ENCODE measurements around the gene NEURL3. TPM values are rescaled to one million over a fixed set of nuclear protein-coding genes. Genes with fewer than 3 reads are reported as not detected.
A peak's percentile ranks its signal among the peaks of the same experiment; 100 is the strongest.
"Not testable (repeated sequence)": the region's sequence is repeated elsewhere in the genome, so short reads cannot be mapped to it uniquely, and the experiment has no call there.

Gene NEURL3
- total RNA-seq, 2 donors from 2014 or later: 40.7 to 71.2 TPM

DNA sequence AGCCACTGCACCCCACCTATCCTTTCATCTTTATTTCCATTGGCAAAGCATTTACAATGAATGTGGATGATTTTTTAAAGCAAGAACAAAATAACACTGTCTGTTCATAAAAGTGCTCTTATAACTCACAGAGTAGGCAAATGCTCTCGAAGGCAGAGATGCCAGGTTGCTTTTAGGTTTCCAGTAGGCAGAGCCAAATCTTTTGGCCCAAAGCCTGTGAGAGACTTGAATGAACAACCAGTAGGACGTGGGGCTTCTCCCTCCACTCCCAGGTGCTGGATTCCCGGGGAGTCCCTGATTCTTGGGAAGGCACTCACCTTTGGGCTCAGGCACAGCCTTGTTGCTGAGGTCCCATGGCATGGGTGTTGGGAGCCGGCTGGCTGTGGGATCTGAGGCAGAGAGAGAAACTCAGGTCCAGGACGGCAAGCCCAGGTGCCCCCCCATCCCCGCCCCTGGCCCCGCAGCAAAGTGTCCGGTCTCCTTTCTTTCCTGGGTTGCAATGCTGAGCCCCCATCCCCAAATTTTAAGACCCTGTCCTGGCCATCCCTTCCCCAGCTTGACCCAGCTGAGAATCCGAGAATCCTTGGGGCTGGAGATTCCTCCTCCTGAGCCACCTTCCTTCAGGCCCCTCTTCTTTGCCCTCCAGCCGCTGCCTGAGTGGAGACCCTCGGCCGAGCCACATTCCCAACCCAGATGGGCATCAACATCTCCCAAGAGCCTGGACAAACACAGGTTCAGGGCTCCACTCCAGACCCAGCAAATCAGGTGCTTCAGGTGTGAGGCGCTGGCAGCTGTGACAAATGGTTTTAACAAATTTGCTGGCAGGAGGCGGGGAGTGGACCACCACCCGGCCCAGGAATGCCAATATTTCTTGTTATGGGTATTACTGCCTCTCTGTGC is 5.8 kb downstream of the NEURL3 start:
- no peak for DNase-seq
- no peak for ATAC-seq
- Histone ChIP-seq H3K9me3 (no peaks in the 10 kb centered on the region), H3K27ac (peak overlapping the region in 2 of 4 donors; percentile 74 to 80), H3K27me3 (no peaks in the 10 kb centered on the region), H3K4me1 (peaks cover 36% of the 10 kb centered on the region), H3K4me3 (no peak overlapping the region), H3K36me3 (replicated peaks in 1 of 2; ENCODE audit: insufficient read depth in 1 of 2, low read depth in 2 of 2) (peaks cover 0 to 2% of the 10 kb centered on the region in 2 donors)
- intact Hi-C loops (cut with DNase I): no loop called here
- WGBS, 2 donors: 60 to 70% methylated on average over 12 to 15 of the region's 15 CpGs
- TF ChIP-seq POLR2A (IDR thresholded peaks at IDR 0.05): no peak
- TF ChIP-seq, protein P1, sequence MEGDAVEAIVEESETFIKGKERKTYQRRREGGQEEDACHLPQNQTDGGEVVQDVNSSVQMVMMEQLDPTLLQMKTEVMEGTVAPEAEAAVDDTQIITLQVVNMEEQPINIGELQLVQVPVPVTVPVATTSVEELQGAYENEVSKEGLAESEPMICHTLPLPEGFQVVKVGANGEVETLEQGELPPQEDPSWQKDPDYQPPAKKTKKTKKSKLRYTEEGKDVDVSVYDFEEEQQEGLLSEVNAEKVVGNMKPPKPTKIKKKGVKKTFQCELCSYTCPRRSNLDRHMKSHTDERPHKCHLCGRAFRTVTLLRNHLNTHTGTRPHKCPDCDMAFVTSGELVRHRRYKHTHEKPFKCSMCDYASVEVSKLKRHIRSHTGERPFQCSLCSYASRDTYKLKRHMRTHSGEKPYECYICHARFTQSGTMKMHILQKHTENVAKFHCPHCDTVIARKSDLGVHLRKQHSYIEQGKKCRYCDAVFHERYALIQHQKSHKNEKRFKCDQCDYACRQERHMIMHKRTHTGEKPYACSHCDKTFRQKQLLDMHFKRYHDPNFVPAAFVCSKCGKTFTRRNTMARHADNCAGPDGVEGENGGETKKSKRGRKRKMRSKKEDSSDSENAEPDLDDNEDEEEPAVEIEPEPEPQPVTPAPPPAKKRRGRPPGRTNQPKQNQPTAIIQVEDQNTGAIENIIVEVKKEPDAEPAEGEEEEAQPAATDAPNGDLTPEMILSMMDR (IDR thresholded peaks at IDR 0.05): no peak

DNA sequence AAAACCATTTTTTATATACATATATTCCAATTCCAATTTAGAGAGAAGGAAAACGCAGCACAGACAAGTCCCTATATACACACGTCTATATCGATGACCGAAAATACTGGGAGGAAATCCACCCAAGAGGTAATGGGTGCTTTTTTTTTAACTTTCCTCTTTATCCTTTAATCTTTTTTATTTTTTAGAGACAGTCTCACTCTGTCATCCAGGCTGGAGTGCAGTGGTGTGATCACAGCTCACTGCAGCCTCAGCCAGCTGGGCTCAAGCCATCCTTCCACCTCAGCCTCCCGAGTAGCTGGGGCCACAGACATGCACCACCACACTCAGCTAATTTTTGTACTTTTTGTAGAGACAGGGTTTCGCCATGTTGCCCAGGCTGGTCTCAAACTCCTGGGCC is 6.5 kb downstream of the NEURL3 start:
- 86 to 88% methylated on average over 6 of the region's 6 CpGs for WGBS, 2 donors
- H3K36me3 ChIP-seq (replicated peaks in 1 of 2; ENCODE audit: insufficient read depth in 1 of 2, low read depth in 2 of 2); H3K4me3 ChIP-seq; DNase-seq; H3K9me3 ChIP-seq; intact Hi-C loops (cut with DNase I); H3K27me3 ChIP-seq; H3K27ac ChIP-seq; ATAC-seq: not testable (repeated sequence)
- H3K4me1 ChIP-seq: peaks cover 33% of the 10 kb centered on the region

DNA sequence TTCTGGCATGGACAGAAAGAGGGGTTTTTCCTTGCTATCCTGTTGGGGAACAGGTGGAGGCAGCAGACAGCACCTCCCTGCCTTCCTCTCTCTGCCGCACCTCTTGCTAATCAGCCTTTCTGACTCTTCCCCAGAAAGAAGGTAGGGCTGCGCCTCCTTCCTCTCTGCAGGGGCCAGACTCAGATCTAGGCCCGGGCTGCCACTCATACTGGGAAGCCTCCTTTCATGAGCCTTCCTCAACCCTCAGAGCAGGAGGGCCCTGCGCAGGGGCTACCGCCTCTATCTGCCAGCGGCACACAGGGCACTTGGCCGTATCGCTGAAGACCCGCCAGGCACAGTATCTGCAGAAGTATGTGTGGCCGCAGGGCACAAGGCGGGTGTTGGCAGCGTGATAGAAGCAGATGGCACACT is 7.1 kb downstream of the NEURL3 start:
- H3K4me1 ChIP-seq: peaks cover 27% of the 10 kb centered on the region
- H3K4me3 ChIP-seq: no peak overlapping the region
- H3K9me3 ChIP-seq: no peaks in the 10 kb centered on the region
- peak overlapping the region in 1 of 4 donors; percentile 6 for H3K27ac ChIP-seq
- TF ChIP-seq POLR2A (IDR thresholded peaks at IDR 0.05): no peak
- TF ChIP-seq, protein P1 (IDR thresholded peaks at IDR 0.05): no peak
- peaks cover 0 to 2% of the 10 kb centered on the region in 2 donors for H3K36me3 ChIP-seq (replicated peaks in 1 of 2; ENCODE audit: insufficient read depth in 1 of 2, low read depth in 2 of 2)
- DNase-seq: no peak
- ATAC-seq: no peak
- no peaks in the 10 kb centered on the region for H3K27me3 ChIP-seq
- intact Hi-C loops (cut with DNase I): no loop called here
- 82 to 83% methylated on average over 10 to 12 of the region's 12 CpGs for WGBS, 2 donors

DNA sequence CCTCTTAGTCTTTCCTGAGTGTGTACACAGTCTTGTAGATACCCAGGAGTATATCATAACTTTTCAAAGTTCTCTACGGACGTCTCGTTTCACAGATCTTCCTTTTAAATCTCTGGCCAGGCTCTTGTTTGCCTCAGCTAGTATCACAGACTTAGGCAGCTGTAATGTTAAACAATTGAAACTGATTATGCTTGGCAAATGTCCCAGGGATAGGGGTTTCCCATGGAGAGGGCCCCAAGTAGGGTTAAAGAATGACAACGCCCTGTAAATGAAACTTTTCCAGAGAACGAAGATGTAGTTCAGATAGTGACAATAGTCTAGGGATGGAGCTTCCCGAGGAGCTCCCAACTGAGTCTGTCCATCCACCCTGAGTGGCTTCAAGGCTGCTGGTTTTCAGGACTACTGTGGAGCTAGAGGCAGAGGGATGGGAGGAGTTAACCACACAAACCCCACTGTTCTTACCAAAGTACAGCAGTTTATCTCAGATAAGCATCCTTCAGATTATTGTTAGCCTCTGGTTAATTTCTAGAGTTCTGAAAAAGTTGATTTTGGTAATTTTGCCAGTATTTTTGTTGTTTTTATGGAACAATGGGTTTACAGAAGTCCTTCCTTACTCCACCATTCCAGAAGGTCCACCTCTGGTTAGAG is 9.1 kb downstream of the NEURL3 start:
- 32 to 37% methylated on average over 6 of the region's 6 CpGs for WGBS, 2 donors
- Histone ChIP-seq H3K9me3 (no peaks in the 10 kb centered on the region), H3K27me3 (no peaks in the 10 kb centered on the region), H3K4me3 (no peak overlapping the region), H3K4me1 (peaks cover 9% of the 10 kb centered on the region), H3K36me3 (replicated peaks in 1 of 2; ENCODE audit: insufficient read depth in 1 of 2, low read depth in 2 of 2) (peaks cover 0 to 2% of the 10 kb centered on the region in 2 donors), H3K27ac (peak overlapping the region in 1 of 4 donors; percentile 33)
- ATAC-seq: peak; percentile 37
- intact Hi-C loops (cut with DNase I): no loop called here
- DNase-seq: no peak
- TF ChIP-seq, protein P1 (IDR thresholded peaks at IDR 0.05): no peak
- no peak for TF ChIP-seq POLR2A (IDR thresholded peaks at IDR 0.05)

DNA sequence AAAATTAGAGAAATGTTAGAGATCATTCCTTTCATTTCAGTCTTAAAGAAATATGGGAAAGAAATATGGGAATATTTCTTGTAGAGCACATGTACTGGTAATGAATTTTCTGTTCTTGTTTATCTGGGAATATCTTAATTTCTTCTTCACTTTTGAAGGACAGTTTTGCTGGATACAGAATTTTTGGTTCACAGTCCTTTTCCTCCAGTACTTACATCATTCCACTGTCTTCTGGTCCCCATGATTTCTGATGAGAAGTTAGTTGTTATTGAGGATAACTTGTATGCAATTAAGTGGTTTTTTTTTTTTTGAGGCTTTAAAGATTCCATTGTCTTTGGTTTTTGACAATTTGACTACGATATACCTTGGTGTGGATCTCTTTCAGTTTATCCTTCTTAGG is 11.0 kb downstream of the NEURL3 start:
- Histone ChIP-seq H3K36me3 (replicated peaks in 1 of 2; ENCODE audit: insufficient read depth in 1 of 2, low read depth in 2 of 2) (no peaks in the 10 kb centered on the region), H3K4me3 (no peak overlapping the region), H3K27me3 (no peaks in the 10 kb centered on the region), H3K27ac (no peak overlapping the region), H3K4me1 (no peaks in the 10 kb centered on the region), H3K9me3 (no peaks in the 10 kb centered on the region)
- intact Hi-C loops (cut with DNase I): no loop called here
- TF ChIP-seq, protein P1 (IDR thresholded peaks at IDR 0.05): no peak
- no peak for TF ChIP-seq POLR2A (IDR thresholded peaks at IDR 0.05)
- 95 to 100% methylated on average over 1 of the region's 1 CpG for WGBS, 2 donors
- no peak for DNase-seq
- no peak for ATAC-seq
